Posterior cingulate gyrus (tissue), 11 donors: ENCODE measurements around the gene SPIB.

ENCODE experiments used
- DNase-seq, 10 donors: peaks; one replicate each; pipeline versions ENCODE4 v3.0.0 to v3.0.0-alpha.2; 2020 to 2021; ENCODE audit warnings: mixed read lengths in 3 of 10
- intact Hi-C: fragments of 100-400 bp; cut with DNase I; formaldehyde crosslinking; loops from one replicate; pipeline ENCODE4 v1.15.1; 2023

The SPIB gene

GRCh38 chr19:50418176-50419021 lies at the start of gene SPIB:
TSS of gene SPIB (plus strand) at chr19:50418938. CDS start at chr19:50418963, 25 bp downstream.
- intact Hi-C loops: no loop called here
- DNase-seq: no peak

GRCh38 chr19:50371914-50372475 lies 46.7 kb upstream of the SPIB start:
- intact Hi-C loops: loop anchor here (10.0 kb wide), 1 partner anchor 553 kb away; no protein-coding TSS in a partner anchor
- peak in 1 of 10 donors; percentile 18 for DNase-seq

GRCh38 chr19:50376166-50377050 lies 42.3 kb upstream of the SPIB start, which contains the start of gene NR1H2:
TSS of gene NR1H2 (plus strand) at chr19:50376457. CDS start at chr19:50377606, 1,149 bp downstream.
- intact Hi-C loops: loop anchor here (10.0 kb wide), 1 partner anchor 548 kb away; no protein-coding TSS in a partner anchor

GRCh38 chr19:50377051-50377461 lies 41.7 kb upstream of the SPIB start:
- DNase-seq: peak in 1 of 10 donors; percentile 55
- intact Hi-C loops: loop anchor here (10.0 kb wide), 1 partner anchor 548 kb away; no protein-coding TSS in a partner anchor

More at GRCh38 chr19:50376166-50377050, 42.3 kb upstream of the SPIB start, which contains the start of gene NR1H2:
- peak; percentile 94 to 100 (median 96) for DNase-seq

GRCh38 chr19:50377517-50377916 lies 41.2 kb upstream of the SPIB start:
- intact Hi-C loops: loop anchor here (10.0 kb wide), 1 partner anchor 547 kb away; no protein-coding TSS in a partner anchor

GRCh38 chr19:50378169-50378862 lies 40.4 kb upstream of the SPIB start:
- peak in 1 of 10 donors; percentile 71 for DNase-seq
- intact Hi-C loops: loop anchor here (10.0 kb wide), 1 partner anchor 546 kb away; no protein-coding TSS in a partner anchor

More at GRCh38 chr19:50377517-50377916, 41.2 kb upstream of the SPIB start:
- peak in 1 of 10 donors; percentile 53 for DNase-seq

- DNase-seq: peak in 1 of 10 donors; percentile 69
- intact Hi-C loops: loop anchor here (10.0 kb wide), 1 partner anchor 546 kb away; no protein-coding TSS in a partner anchor
Measured at GRCh38 chr19:50378863-50379236, 39.9 kb upstream of the SPIB start.

- DNase-seq: peak in 1 of 10 donors; percentile 54
- intact Hi-C loops: loop anchor here (10.0 kb wide), 1 partner anchor 545 kb away; no protein-coding TSS in a partner anchor
Measured at GRCh38 chr19:50379602-50380001, 39.1 kb upstream of the SPIB start.

- intact Hi-C loops: no loop called here
- DNase-seq: no peak
Measured at GRCh38 chr19:50380137-50380536, 38.6 kb upstream of the SPIB start.

- intact Hi-C loops: no loop called here
- no peak for DNase-seq
Measured at GRCh38 chr19:50380751-50381151, 38.0 kb upstream of the SPIB start.

- intact Hi-C loops: no loop called here
- DNase-seq: peak in 1 of 10 donors; percentile 81
Measured at GRCh38 chr19:50381881-50382729, 36.6 kb upstream of the SPIB start.

- peak in 1 of 10 donors; percentile 65 for DNase-seq
- intact Hi-C loops: no loop called here
Measured at GRCh38 chr19:50383001-50383851, 35.5 kb upstream of the SPIB start.

GRCh38 chr19:50383852-50384684 lies 34.7 kb upstream of the SPIB start, which contains the start of gene POLD1:
TSS of gene POLD1 (plus strand) at chr19:50384347. CDS start at chr19:50398852, 14,505 bp downstream.
- peak; percentile 88 to 99 (median 94) for DNase-seq
- intact Hi-C loops: no loop called here

- intact Hi-C loops: no loop called here
- no peak for DNase-seq
Measured at GRCh38 chr19:50384685-50385535, 33.8 kb upstream of the SPIB start.

- peak in 6 of 10 donors; percentile 24 to 90 (median 36) for DNase-seq
- intact Hi-C loops: no loop called here
Measured at GRCh38 chr19:50387176-50387867, 31.4 kb upstream of the SPIB start.
